GM21723 (cell line): ENCODE data around the gene VIM.
"Not testable (repeated sequence)": the region's sequence is repeated elsewhere in the genome, so short reads cannot be mapped to it uniquely, and the experiment has no call there.

ENCODE experiments used
- ATAC-seq: cut with Tn5 transposase; IDR thresholded peaks from one replicate; pipeline ENCODE4 v1.9.1; 2021; ENCODE audit warnings: mild to moderate bottlenecking, moderate library complexity; ENCODE audit not compliant: unreplicated experiment

Gene VIM

GRCh38 chr10:17250736-17251135, 22.7 kb downstream of the VIM start:
- no peak for ATAC-seq

GRCh38 chr10:17254543-17255050, 26.6 kb downstream of the VIM start:
- ATAC-seq: not testable (repeated sequence)

- ATAC-seq: no peak
Measured at GRCh38 chr10:17255512-17255911, 27.5 kb downstream of the VIM start.

- ATAC-seq: no peak
Measured at GRCh38 chr10:17256051-17256450, 28.0 kb downstream of the VIM start.

- ATAC-seq: no peak
Measured at GRCh38 chr10:17256627-17257026, 28.6 kb downstream of the VIM start.

- ATAC-seq: peak; percentile 86
Measured at GRCh38 chr10:17257466-17258321, 29.7 kb downstream of the VIM start.

- ATAC-seq: no peak
Measured at GRCh38 chr10:17262502-17262901, 34.5 kb downstream of the VIM start.

- no peak for ATAC-seq
Measured at GRCh38 chr10:17263580-17263979, 35.5 kb downstream of the VIM start.

- ATAC-seq: no peak
Measured at GRCh38 chr10:17265468-17265867, 37.4 kb downstream of the VIM start.

GRCh38 chr10:17266549-17266948, 38.5 kb downstream of the VIM start:
- not testable (repeated sequence) for ATAC-seq

GRCh38 chr10:17272648-17273047, 44.6 kb downstream of the VIM start:
- no peak for ATAC-seq

- no peak for ATAC-seq
Measured at GRCh38 chr10:17273403-17273802, 45.4 kb downstream of the VIM start.

GRCh38 chr10:17276756-17277424, 48.8 kb downstream of the VIM start:
- no peak for ATAC-seq

- no peak for ATAC-seq
Measured at GRCh38 chr10:17278607-17279240, 50.7 kb downstream of the VIM start.

GRCh38 chr10:17282311-17282710, 54.3 kb downstream of the VIM start:
- no peak for ATAC-seq

GRCh38 chr10:17286562-17287550, 58.8 kb downstream of the VIM start:
- ATAC-seq: no peak
